ENCODE measurements around the gene EPN1.

EPN1 gene

GRCh38 chr19:55646889-55647731 is 27.9 kb upstream of the EPN1 start:
- no peak for DNase-seq (ENCODE audit: low spot score)

GRCh38 chr19:55647732-55648584 is 27.1 kb upstream of the EPN1 start, which contains the start of gene CCDC106:
Gene CCDC106, plus strand, starts transcription at chr19:55648212. Its CDS starts 835 bp downstream, at chr19:55649047.
- DNase-seq (ENCODE audit: low spot score): peak; percentile 92

- no peak for DNase-seq (ENCODE audit: low spot score)
Measured at GRCh38 chr19:55648585-55649267, 26.3 kb upstream of the EPN1 start.

- no peak for DNase-seq (ENCODE audit: low spot score)
Measured at GRCh38 chr19:55649268-55650125, 25.5 kb upstream of the EPN1 start.

- DNase-seq (ENCODE audit: low spot score): no peak
Measured at GRCh38 chr19:55650126-55650557, 24.9 kb upstream of the EPN1 start.

- DNase-seq (ENCODE audit: low spot score): no peak
Measured at GRCh38 chr19:55650602-55651230, 24.3 kb upstream of the EPN1 start.

DNA sequence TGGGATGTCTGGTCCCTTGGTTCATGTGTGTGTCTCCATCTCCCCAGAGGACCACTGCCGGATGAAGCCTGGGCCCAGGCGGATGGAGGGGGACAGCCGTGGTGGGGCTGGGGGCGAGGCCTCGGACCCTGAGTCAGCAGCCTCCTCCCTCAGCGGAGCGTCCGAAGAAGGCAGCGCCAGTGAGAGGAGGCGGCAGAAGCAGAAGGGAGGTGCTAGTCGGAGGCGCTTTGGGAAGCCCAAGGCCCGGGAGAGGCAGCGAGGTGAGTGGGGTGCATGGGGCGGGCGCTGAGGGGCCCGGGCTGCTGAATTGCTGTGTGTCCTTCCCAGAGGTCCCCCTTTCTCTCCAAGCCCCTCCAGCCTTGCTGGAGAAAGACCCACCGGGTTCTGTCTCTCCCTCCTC is 23.8 kb upstream of the EPN1 start:
- DNase-seq (ENCODE audit: low spot score): no peak

DNA sequence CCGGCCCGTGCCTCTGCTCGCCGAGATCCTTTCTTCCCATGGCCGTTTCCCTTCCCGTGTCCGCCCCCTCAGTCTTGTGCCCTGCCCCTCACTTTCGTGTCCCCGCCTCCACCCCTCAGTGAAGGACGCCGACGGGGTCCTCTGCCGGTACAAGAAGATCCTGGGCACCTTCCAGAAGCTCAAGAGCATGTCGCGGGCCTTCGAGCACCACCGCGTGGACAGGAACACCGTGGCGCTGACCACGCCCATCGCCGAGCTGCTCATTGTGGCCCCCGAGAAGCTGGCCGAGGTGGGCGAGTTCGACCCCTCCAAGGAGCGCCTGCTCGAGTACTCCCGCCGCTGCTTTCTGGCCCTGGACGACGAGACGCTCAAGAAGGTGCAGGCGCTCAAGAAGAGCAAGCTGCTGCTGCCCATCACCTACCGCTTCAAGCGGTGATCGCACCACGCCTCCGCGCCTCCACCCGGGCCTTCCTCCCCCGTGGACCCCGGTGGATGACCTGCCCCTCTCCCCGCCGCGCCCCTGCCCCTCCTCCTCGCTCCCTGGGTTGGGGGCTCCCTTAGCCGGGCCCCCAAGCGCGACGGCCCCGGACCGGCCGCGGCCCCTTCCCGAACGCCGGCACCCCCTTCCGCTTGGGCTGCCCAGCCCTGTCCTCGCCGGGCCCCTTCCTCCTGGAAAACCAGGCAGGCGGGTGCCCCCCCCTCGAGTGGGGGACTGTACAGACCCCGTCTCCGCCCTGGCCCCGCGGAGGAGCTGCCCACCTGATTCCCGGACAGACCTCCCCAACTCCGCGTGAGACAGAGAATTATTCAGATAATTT is 22.5 kb upstream of the EPN1 start:
- DNase-seq (ENCODE audit: low spot score): no peak

GRCh38 chr19:55653651-55654322 is 21.2 kb upstream of the EPN1 start:
- DNase-seq (ENCODE audit: low spot score): peak; percentile 99

- DNase-seq (ENCODE audit: low spot score): peak; percentile 94
Measured at GRCh38 chr19:55654323-55654867, 20.6 kb upstream of the EPN1 start.

- peak; percentile 94 for DNase-seq (ENCODE audit: low spot score)
Measured at GRCh38 chr19:55654868-55655647, 20.0 kb upstream of the EPN1 start, which contains the start of gene U2AF2. Gene U2AF2, plus strand, starts transcription at chr19:55655035. Its CDS starts 70 bp downstream, at chr19:55655105.

DNA sequence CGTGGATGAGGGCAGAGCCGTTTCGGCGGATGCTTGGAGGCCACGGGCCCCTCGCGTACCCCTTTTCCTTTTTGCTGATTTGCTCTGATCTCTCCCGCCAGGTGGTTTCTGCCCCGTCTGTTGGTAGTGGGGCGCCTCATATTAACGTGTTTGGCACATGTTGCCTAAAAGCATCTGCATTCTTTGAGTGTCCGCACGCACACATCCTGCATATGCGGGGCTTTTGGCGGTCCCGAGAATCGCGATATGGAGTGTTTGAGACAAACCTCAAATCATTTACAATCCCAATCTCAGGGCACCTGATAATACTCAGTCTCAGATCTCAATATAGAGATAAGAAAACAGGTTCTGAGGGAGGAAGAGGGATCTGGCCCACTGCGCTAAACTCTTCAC is 19.4 kb upstream of the EPN1 start:
- no peak for DNase-seq (ENCODE audit: low spot score)

DNA sequence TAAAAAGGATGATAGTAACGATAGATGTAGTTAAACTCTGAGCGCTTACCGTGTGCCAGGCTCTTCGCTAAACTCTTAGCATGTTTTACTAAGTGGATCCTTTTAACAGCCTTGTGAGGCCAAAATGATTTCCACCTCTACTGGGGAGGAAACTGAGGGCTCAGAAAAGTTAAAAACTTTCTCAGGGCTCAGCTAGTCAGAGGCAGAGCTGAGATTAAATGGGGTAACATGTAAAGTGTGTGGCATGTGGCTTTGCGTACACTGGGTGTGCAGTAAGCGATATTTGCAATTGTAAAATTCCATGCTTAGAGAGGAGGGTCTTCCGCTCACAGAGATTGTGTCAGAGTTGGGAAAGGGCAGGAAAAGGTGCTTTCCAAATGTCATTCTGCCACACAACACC is 18.5 kb upstream of the EPN1 start:
- DNase-seq (ENCODE audit: low spot score): no peak

DNA sequence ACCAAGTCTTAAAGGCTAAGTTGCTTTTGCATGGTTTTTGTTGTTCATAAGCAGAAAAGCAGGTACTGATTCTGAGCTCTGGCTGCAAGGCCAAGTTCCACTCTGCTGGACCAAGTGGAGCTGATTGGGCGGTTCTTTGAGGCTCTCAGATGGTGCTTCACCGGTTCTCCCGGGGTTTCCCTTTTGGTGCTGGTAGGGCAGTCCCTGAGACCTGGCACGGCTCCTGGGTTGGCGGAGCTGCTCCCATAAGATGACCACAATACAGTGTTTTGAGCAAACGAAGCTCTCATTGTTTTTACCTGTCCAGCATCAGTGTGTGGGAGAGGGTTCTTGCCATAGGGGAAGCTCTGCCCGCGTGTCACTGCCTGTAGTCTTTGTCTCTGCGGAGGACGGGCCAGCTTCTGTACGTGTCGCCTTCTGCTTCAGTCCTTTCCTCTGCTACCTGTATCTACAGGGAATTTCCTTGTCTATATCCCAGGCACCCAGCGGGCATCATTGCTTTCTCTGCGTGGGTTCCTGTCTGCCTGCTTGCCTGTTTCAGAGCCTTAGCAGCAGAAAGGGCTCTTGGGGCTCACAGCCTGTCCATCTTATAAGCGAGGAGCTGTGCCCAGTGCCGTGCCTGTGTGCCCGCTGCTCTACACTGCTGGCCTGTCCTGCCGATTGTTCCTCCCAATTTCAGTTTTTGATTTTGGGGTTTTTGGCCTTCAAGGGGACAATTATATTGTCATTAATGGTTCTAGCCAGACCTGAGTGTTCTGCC is 17.9 kb upstream of the EPN1 start:
- no peak for DNase-seq (ENCODE audit: low spot score)

DNA sequence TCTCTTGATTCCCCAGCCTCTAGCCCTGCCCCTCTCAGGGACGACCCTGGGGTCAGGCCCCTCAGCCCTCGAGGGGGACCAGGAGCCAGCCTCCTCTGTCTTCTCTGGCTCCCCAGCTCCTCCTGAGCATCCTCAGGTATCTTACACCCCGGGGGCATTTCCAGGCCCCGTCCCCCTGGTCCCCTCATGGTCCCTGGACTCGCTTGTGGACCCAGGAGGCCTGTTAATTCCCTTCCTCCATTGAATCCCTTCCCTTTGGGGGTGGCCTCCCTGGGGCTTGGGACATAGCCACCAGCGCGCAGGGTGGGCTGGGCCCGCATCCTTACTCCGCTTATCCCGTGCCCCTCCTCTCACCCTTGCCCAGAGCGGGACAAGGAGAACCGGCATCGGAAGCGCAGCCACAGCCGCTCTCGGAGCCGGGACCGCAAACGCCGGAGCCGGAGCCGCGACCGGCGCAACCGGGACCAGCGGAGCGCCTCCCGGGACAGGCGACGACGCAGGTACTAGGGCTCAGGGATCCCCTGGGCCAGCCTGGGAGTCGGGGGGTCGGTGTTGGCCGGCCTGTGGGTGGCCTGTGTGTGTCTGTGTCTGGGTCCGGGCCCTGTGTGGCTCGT is 16.1 kb upstream of the EPN1 start:
- no peak for DNase-seq (ENCODE audit: low spot score)

GRCh38 chr19:55659822-55660221 is 15.2 kb upstream of the EPN1 start:
- no peak for DNase-seq (ENCODE audit: low spot score)

GRCh38 chr19:55660404-55660803 is 14.6 kb upstream of the EPN1 start:
- DNase-seq (ENCODE audit: low spot score): no peak

Data from HuH-7.5 (cell line).